Melanocyte of skin (primary cell): ENCODE data around the gene CFAP157. TPM values are rescaled to one million over a fixed set of nuclear protein-coding genes. Genes with fewer than 3 reads are reported as not detected.

Experiments
- total RNA-seq, 2 donors: library from RNA; depleted of rRNA; stranded (reverse); fragments of >200 nt; gene quantifications; 2 replicates each; pipeline ENCODE4 v1.2.3, GENCODE V29; 2012

Gene CFAP157
- under 1 TPM in 1 of 2 donors, not detected in 1; under 0.01 TPM for total RNA-seq

GRCh38 chr9:127706836-127707241 lies at the start of gene CFAP157:
TSS of gene CFAP157 (plus strand) at chr9:127706988. CDS start at chr9:127707032, 44 bp downstream.

GRCh38 chr9:127715470-127716337 lies 8.9 kb downstream of the CFAP157 start, which contains the start of the genes PTRH1 and TTC16:
TSS of gene PTRH1 (minus strand) at chr9:127715663. CDS start at chr9:127715639, 24 bp downstream.
TSS of gene TTC16 (plus strand) at chr9:127716079. CDS start at chr9:127716146, 67 bp downstream.

GRCh38 chr9:127734747-127735529 lies 28.1 kb downstream of the CFAP157 start, which contains the start of gene TOR2A:
TSS of gene TOR2A (minus strand) at chr9:127735294. CDS start at chr9:127735270, 24 bp downstream.

Other genes with a start within 250 kb of the CFAP157 start
- 10 to 100 TPM; 71.6 to 79.3 TPM for gene STXBP1, start 94.7 kb upstream of the CFAP157 start, total RNA-seq
- gene PTRH1, start 8.7 kb downstream of the CFAP157 start, total RNA-seq, result 10 to 100 TPM; 19.6 to 28.0 TPM
- under 1 TPM in 1 of 2 donors, not detected in 1; under 0.01 TPM for gene TTC16, start 9.1 kb downstream of the CFAP157 start, total RNA-seq
- 1 to 10 TPM; 6.5 to 7.7 TPM for gene TOR2A, start 28.3 kb downstream of the CFAP157 start, total RNA-seq
- gene SH2D3C, start 71.7 kb downstream of the CFAP157 start, total RNA-seq, result 1 to 10 TPM in 1 of 2 donors, under 1 TPM in 1; under 0.01 to 1.3 TPM
- 10 to 100 TPM; 32.3 to 44.3 TPM for gene CDK9, start 79.0 kb downstream of the CFAP157 start, total RNA-seq
- gene FPGS, start 95.9 kb downstream of the CFAP157 start, total RNA-seq, result 10 to 100 TPM; 54.4 to 66.3 TPM
- gene ENG, start 147.7 kb downstream of the CFAP157 start, total RNA-seq, result 10 to 100 TPM; 11.4 to 19.3 TPM
- gene AK1, start 170.7 kb downstream of the CFAP157 start, total RNA-seq, result 10 to 100 TPM; 42.0 to 53.9 TPM
- 10 to 100 TPM; 13.0 to 14.8 TPM for gene ST6GALNAC6, start 192.6 kb downstream of the CFAP157 start, total RNA-seq
- gene ST6GALNAC4, start 210.1 kb downstream of the CFAP157 start, total RNA-seq, result 1 to 10 TPM; 5.2 to 8.3 TPM
- gene PIP5KL1, start 223.8 kb downstream of the CFAP157 start, total RNA-seq, result under 1 TPM; 0.33 to 0.34 TPM
- 10 to 100 TPM; 12.0 to 18.3 TPM for gene DPM2, start 230.9 kb downstream of the CFAP157 start, total RNA-seq